Neutrophil (primary cell): ENCODE results near the gene IFNL1.

Source experiments
- H3K27ac ChIP-seq: fragments of 200-600 bp; sonication (generic); 2 replicates; pipeline ENCODE4 v1.5.1; 2016; ENCODE audit warnings: mild to moderate bottlenecking, moderate library complexity
- H3K27me3 ChIP-seq: fragments of 200-600 bp; sonication (generic); 2 replicates; pipeline ENCODE4 v1.6.0; 2016; ENCODE audit warnings: mild to moderate bottlenecking
- H3K36me3 ChIP-seq: fragments of 200-600 bp; sonication (generic); 2 replicates; pipeline ENCODE4 v1.5.1; 2017
- H3K4me1 ChIP-seq, 2 experiments: fragments of 200-600 bp in 1 of 2; sonication (generic) in 1 of 2; 1 replicate in 1 of 2; 2 replicates in 1 of 2; pipeline versions ENCODE4 v1.5.1 to v1.6.1; 2013 to 2016; ENCODE audit warnings: low read depth in 1 of 2, low read length in 1 of 2, mild to moderate bottlenecking in 1 of 2, moderate library complexity in 1 of 2; ENCODE audit not compliant: control insufficient read depth in 1 of 2, insufficient read depth in 1 of 2
- H3K4me3 ChIP-seq, 2 experiments: fragments of 200-600 bp in 1 of 2; sonication (generic) in 1 of 2; 1 replicate in 1 of 2; 2 replicates in 1 of 2; pipeline ENCODE4 v1.5.1; 2013 to 2016; ENCODE audit warnings: low read depth in 1 of 2, low read length in 1 of 2, mild to moderate bottlenecking in 1 of 2, moderate library complexity in 1 of 2
- H3K9me3 ChIP-seq: fragments of 200-600 bp; sonication (generic); 2 replicates; pipeline ENCODE4 v1.5.1; 2016
- CTCF ChIP-seq: fragments of 200-600 bp; sonication (generic); IDR thresholded peaks from 2 replicates; pipeline ENCODE4 v1.5.1; 2016; ENCODE audit warnings: antibody characterized with exemption

Gene IFNL1

GRCh38 chr19:39310558-39311311, 14.5 kb downstream of the IFNL1 start:
- H3K4me1 ChIP-seq = peaks cover 10% of the 10 kb centered on the region in 2 experiments
- H3K36me3 ChIP-seq = peaks cover 92% of the 10 kb centered on the region
- no peak for TF ChIP-seq CTCF
- H3K9me3 ChIP-seq = no peaks in the 10 kb centered on the region
- H3K4me3 ChIP-seq = no peak overlapping the region
- H3K27ac ChIP-seq = peak overlapping the region; percentile 52
- no peaks in the 10 kb centered on the region for H3K27me3 ChIP-seq

GRCh38 chr19:39314016-39314728, 18.0 kb downstream of the IFNL1 start:
- Histone ChIP-seq H3K4me1 (peaks cover 5 to 10% of the 10 kb centered on the region in 2 experiments), H3K36me3 (peaks cover 91% of the 10 kb centered on the region), H3K27me3 (no peaks in the 10 kb centered on the region), H3K27ac (no peak overlapping the region), H3K4me3 (no peak overlapping the region), H3K9me3 (no peaks in the 10 kb centered on the region)
- TF ChIP-seq CTCF = no peak

- H3K9me3 ChIP-seq = no peaks in the 10 kb centered on the region
- peak overlapping the region; percentile 18 for H3K27ac ChIP-seq
- H3K27me3 ChIP-seq = peaks cover 15% of the 10 kb centered on the region
- peaks cover 4 to 8% of the 10 kb centered on the region in 2 experiments for H3K4me1 ChIP-seq
- peaks cover 74% of the 10 kb centered on the region for H3K36me3 ChIP-seq
- TF ChIP-seq CTCF = no peak
- no peak overlapping the region for H3K4me3 ChIP-seq
These were observed 19.7 kb downstream of the IFNL1 start for GRCh38 chr19:39315933-39316332.

GRCh38 chr19:39316627-39317321, 20.6 kb downstream of the IFNL1 start:
- H3K36me3 ChIP-seq = peaks cover 66% of the 10 kb centered on the region
- H3K4me3 ChIP-seq = no peak overlapping the region
- peaks cover 24% of the 10 kb centered on the region for H3K27me3 ChIP-seq
- H3K9me3 ChIP-seq = no peaks in the 10 kb centered on the region
- H3K27ac ChIP-seq = no peak overlapping the region
- peaks cover 6 to 12% of the 10 kb centered on the region in 2 experiments for H3K4me1 ChIP-seq
- no peak for TF ChIP-seq CTCF

GRCh38 chr19:39317476-39317875, 21.3 kb downstream of the IFNL1 start:
- no peak for TF ChIP-seq CTCF
- Histone ChIP-seq H3K4me3 (no peak overlapping the region), H3K27me3 (peaks cover 31% of the 10 kb centered on the region), H3K9me3 (no peaks in the 10 kb centered on the region), H3K27ac (no peak overlapping the region), H3K36me3 (peaks cover 59% of the 10 kb centered on the region), H3K4me1 (peaks cover 6 to 12% of the 10 kb centered on the region in 2 experiments)
